Testis (tissue), 5 donors: ENCODE data around the gene VIM. TPM values are rescaled to one million over a fixed set of nuclear protein-coding genes. Genes with fewer than 3 reads are reported as not detected.

ENCODE experiments used
- DNase-seq: peaks from one replicate; pipeline ENCODE4 v3.0.0-alpha.2; 2019
- H3K27ac ChIP-seq, 2 donors: fragments of 200-600 bp; sonication (generic); one replicate each; pipeline ENCODE4 v1.5.1; 2019
- H3K27me3 ChIP-seq: fragments of 200-600 bp; sonication (generic); one replicate; pipeline ENCODE4 v1.5.1; 2019
- H3K36me3 ChIP-seq: fragments of 200-600 bp; sonication (generic); one replicate; pipeline ENCODE4 v1.5.1; 2017; ENCODE audit warnings: low read depth; ENCODE audit errors: missing control alignments
- H3K4me1 ChIP-seq: fragments of 200-600 bp; sonication (generic); one replicate; pipeline ENCODE4 v1.5.1; 2019
- H3K4me3 ChIP-seq, 2 donors: fragments of 200-600 bp; sonication (generic); one replicate each; pipeline ENCODE4 v1.5.1; 2017 to 2019
- H3K9me3 ChIP-seq: fragments of 200-600 bp; sonication (generic); one replicate; pipeline ENCODE4 v1.5.1; 2017
- POLR2A ChIP-seq: fragments of 450-650 bp; IDR thresholded peaks from one replicate; pipeline ENCODE4 v1.6.1; 2017; ENCODE audit warnings: antibody characterized with exemption, mild to moderate bottlenecking, moderate library complexity
- WGBS, 2 donors: methylation state at CpG; one replicate each; pipeline ENCODE4 v1.1.5; 2018; 5-methylcytosine and 5-hydroxymethylcytosine counted together
- intact Hi-C: fragments of 100-400 bp; cut with DNase I; formaldehyde crosslinking; loops from one replicate; pipeline ENCODE4 v1.15.1; 2023; ENCODE audit warnings: low total_unique reads
- long read RNA-seq, 2 donors: transcript quantifications; one replicate each; lab custom pipeline, GENCODE V29; 2026
- polyA plus RNA-seq: library from polyadenylated mRNA; stranded (reverse); fragments of 350-450 nt; fragmentation: Illumina TruSeq; extraction: RNeasy Lipid Tissue Mini Kit (QIAGEN cat#74804); gene quantifications from one replicate; pipeline ENCODE4 v1.2.3, GENCODE V29; 2014; ENCODE audit warnings: low read depth, low replicate concordance; ENCODE audit not compliant: insufficient read depth
- total RNA-seq, 2 donors: library from RNA; depleted of rRNA; stranded (reverse); fragments of >200 nt; gene quantifications; one replicate each; pipeline ENCODE4 v1.2.3, GENCODE V29; 2016
- TF ChIP-seq, protein P1 (sequence below), 3 experiments: fragments of 450-650 bp in 2 of 3; fragments of 200-600 bp in 1 of 3; sonication (generic) in 1 of 3; IDR thresholded peaks; one replicate each; pipeline ENCODE4 v1.5.1; 2016 to 2019; ENCODE audit warnings: antibody characterized with exemption in 3 of 3, mild to moderate bottlenecking in 2 of 3, moderate library complexity in 1 of 3

The VIM gene
- total RNA-seq (1,000 to 10,000 TPM in 1 of 2 donors, 100 to 1,000 TPM in 1; 758 to 1,483 TPM), polyA plus RNA-seq (938 TPM)
- long read RNA-seq, donor 1, transcript VIM-205 (2 exons, 1,139 nt): minor isoform, 7 of 847 reads
- long read RNA-seq, donor 1, transcript VIM-201 (9 exons, 1,868 nt): major isoform, 532 of 847 reads
- long read RNA-seq, donor 1, partial matches to known transcripts: 235 of 847 reads
- long read RNA-seq, donor 1, other reads (novel, unspliced or antisense): 70 of 847 reads
- long read RNA-seq, donor 2, transcript VIM-201 (9 exons, 1,868 nt): major isoform, 213 of 439 reads
- long read RNA-seq, donor 2, partial matches to known transcripts: 193 of 439 reads
- long read RNA-seq, donor 2, other reads (novel, unspliced or antisense): 29 of 439 reads

DNA sequence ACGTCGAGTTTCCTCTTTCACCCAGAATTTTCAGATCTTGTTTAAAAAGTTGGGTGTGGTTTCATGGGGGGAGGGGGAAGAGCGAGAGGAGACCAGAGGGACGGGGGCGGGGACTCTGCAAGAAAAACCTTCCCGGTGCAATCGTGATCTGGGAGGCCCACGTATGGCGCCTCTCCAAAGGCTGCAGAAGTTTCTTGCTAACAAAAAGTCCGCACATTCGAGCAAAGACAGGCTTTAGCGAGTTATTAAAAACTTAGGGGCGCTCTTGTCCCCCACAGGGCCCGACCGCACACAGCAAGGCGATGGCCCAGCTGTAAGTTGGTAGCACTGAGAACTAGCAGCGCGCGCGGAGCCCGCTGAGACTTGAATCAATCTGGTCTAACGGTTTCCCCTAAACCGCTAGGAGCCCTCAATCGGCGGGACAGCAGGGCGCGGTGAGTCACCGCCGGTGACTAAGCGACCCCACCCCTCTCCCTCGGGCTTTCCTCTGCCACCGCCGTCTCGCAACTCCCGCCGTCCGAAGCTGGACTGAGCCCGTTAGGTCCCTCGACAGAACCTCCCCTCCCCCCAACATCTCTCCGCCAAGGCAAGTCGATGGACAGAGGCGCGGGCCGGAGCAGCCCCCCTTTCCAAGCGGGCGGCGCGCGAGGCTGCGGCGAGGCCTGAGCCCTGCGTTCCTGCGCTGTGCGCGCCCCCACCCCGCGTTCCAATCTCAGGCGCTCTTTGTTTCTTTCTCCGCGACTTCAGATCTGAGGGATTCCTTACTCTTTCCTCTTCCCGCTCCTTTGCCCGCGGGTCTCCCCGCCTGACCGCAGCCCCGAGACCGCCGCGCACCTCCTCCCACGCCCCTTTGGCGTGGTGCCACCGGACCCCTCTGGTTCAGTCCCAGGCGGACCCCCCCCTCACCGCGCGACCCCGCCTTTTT, at the start of gene VIM:
Gene VIM, plus strand, starts transcription at position 151 of the 925 bp plus-strand sequence. CDS start 1,182 bp downstream, outside the sequence.
- no peaks in the 10 kb centered on the region for H3K27me3 ChIP-seq
- no peaks in the 10 kb centered on the region for H3K9me3 ChIP-seq
- 0 to 1% methylated on average over 34 to 76 of the region's 77 CpGs for WGBS, 2 donors
- H3K4me1 ChIP-seq: peaks cover 26% of the 10 kb centered on the region
- peak; percentile 92 for DNase-seq
- TF ChIP-seq, protein P1, sequence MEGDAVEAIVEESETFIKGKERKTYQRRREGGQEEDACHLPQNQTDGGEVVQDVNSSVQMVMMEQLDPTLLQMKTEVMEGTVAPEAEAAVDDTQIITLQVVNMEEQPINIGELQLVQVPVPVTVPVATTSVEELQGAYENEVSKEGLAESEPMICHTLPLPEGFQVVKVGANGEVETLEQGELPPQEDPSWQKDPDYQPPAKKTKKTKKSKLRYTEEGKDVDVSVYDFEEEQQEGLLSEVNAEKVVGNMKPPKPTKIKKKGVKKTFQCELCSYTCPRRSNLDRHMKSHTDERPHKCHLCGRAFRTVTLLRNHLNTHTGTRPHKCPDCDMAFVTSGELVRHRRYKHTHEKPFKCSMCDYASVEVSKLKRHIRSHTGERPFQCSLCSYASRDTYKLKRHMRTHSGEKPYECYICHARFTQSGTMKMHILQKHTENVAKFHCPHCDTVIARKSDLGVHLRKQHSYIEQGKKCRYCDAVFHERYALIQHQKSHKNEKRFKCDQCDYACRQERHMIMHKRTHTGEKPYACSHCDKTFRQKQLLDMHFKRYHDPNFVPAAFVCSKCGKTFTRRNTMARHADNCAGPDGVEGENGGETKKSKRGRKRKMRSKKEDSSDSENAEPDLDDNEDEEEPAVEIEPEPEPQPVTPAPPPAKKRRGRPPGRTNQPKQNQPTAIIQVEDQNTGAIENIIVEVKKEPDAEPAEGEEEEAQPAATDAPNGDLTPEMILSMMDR (IDR thresholded peaks at IDR 0.05): no peak
- TF ChIP-seq POLR2A: no peak
- peak within 1 kb of the TSS; percentile 98 to 100 for H3K27ac ChIP-seq
- no peaks in the 10 kb centered on the region for H3K36me3 ChIP-seq
- peak within 1 kb of the TSS; percentile 89 to 95 for H3K4me3 ChIP-seq
- intact Hi-C loops: no loop called here

DNA sequence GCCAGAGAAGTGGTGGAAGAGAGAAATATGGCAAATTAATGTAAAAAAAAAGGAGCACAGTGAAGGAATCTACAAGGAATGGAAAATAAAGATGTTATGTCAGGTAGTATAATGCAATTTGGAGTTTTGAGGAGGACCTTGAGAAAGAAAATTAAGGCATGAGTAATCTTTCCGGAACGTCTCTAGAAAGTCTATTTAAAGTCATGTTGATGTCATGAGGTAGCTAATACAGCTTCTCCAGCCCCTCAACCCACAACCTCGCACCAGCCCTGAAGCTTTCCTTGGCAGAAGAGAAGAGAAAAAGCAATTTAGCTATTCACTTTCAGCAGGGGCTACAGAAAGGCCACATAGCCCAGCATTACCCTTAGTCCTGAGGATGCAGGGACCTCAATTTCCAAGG, 49.0 kb upstream of the VIM start:
- Histone ChIP-seq H3K27ac (no peak overlapping the region), H3K9me3 (no peaks in the 10 kb centered on the region), H3K27me3 (no peaks in the 10 kb centered on the region), H3K36me3 (no peaks in the 10 kb centered on the region), H3K4me3 (no peak overlapping the region), H3K4me1 (no peaks in the 10 kb centered on the region)
- no peak for DNase-seq
- WGBS, 2 donors: 70 to 74% methylated on average over 3 of the region's 3 CpGs
- intact Hi-C loops: no loop called here
- TF ChIP-seq, protein P1 (IDR thresholded peaks at IDR 0.05): no peak
- TF ChIP-seq POLR2A: no peak

DNA sequence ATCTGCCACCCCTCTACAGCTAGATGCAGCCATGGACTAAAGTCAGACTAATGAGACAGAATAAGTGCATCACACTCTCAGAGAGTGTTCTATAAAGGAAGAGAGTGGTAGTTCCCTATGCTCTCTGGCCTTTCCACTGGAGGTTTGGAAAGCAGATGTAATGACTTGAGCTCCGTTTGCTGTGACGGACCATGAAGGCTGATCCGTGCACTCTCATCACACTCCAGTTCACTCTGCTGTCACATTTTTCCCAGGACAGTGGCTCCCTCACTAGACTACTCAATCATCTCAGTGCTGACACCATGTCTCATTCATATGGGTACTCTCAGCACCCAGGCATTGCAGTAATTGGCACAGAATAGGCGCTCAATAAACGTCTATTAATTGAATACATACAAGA, 46.9 kb upstream of the VIM start:
- intact Hi-C loops: no loop called here
- H3K36me3 ChIP-seq: no peaks in the 10 kb centered on the region
- no peak for DNase-seq
- H3K9me3 ChIP-seq: no peaks in the 10 kb centered on the region
- H3K27ac ChIP-seq: no peak overlapping the region
- TF ChIP-seq, protein P1 (IDR thresholded peaks at IDR 0.05): no peak
- no peak for TF ChIP-seq POLR2A
- no peaks in the 10 kb centered on the region for H3K4me1 ChIP-seq
- 92 to 93% methylated on average over 5 of the region's 5 CpGs for WGBS, 2 donors
- no peaks in the 10 kb centered on the region for H3K27me3 ChIP-seq
- H3K4me3 ChIP-seq: no peak overlapping the region

DNA sequence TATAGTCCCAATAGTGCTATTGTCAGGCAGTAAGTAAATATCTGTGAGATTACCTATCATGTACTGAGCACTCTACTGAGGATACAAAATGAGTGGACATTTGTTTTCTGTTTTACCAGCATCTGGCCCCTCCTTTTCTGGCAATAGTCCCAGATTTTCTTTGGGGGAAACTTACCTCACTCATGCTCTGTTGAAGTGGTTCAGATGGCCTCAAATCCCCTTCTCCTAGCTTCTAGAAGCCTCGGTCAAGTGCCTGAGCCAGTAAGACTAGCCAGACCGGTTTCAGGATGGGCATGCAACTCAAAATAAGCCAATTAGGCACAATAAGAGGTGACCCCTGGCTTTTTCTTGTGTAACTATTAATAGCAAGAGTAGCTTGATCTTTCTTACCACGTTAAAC, 46.3 kb upstream of the VIM start:
- intact Hi-C loops: no loop called here
- Histone ChIP-seq H3K4me1 (no peaks in the 10 kb centered on the region), H3K27me3 (no peaks in the 10 kb centered on the region), H3K9me3 (no peaks in the 10 kb centered on the region), H3K36me3 (no peaks in the 10 kb centered on the region), H3K27ac (no peak overlapping the region), H3K4me3 (no peak overlapping the region)
- no peak for DNase-seq
- 81 to 85% methylated on average over 3 of the region's 3 CpGs for WGBS, 2 donors
- TF ChIP-seq, protein P1 (IDR thresholded peaks at IDR 0.05): no peak
- no peak for TF ChIP-seq POLR2A
